ENCODE data around the gene DNAH3. TPM values are rescaled to one million over a fixed set of nuclear protein-coding genes. Genes with fewer than 3 reads are reported as not detected.
A peak's percentile ranks its signal among the peaks of the same experiment; 100 is the strongest.
"Not testable (repeated sequence)": the region's sequence is repeated elsewhere in the genome, so short reads cannot be mapped to it uniquely, and the experiment has no call there.

Gene DNAH3
- total RNA-seq, 1 donor from 2014 or later, result 1.4 TPM

GRCh38 chr16:21071741-21072140, 78.9 kb downstream of the DNAH3 start:
- no peak for DNase-seq (ENCODE audit: low spot score)

- no peak for DNase-seq (ENCODE audit: low spot score)
Observed at GRCh38 chr16:21070564-21070963, 80.1 kb downstream of the DNAH3 start.

- DNase-seq (ENCODE audit: low spot score), result no peak
Observed at GRCh38 chr16:21069986-21070385, 80.7 kb downstream of the DNAH3 start.

GRCh38 chr16:21064203-21064602, 86.4 kb downstream of the DNAH3 start:
- no peak for DNase-seq (ENCODE audit: low spot score)

GRCh38 chr16:21063314-21063713, 87.3 kb downstream of the DNAH3 start:
- DNase-seq (ENCODE audit: low spot score), result not testable (repeated sequence)

GRCh38 chr16:21060027-21060510, 90.6 kb downstream of the DNAH3 start:
- DNase-seq (ENCODE audit: low spot score), result no peak

GRCh38 chr16:21057875-21058274, 92.8 kb downstream of the DNAH3 start:
- DNase-seq (ENCODE audit: low spot score), result no peak

- no peak for DNase-seq (ENCODE audit: low spot score)
Observed at GRCh38 chr16:21056396-21056795, 94.2 kb downstream of the DNAH3 start.

- DNase-seq (ENCODE audit: low spot score), result not testable (repeated sequence)
Observed at GRCh38 chr16:21055738-21056137, 94.9 kb downstream of the DNAH3 start.

GRCh38 chr16:21053590-21053989, 97.1 kb downstream of the DNAH3 start:
- DNase-seq (ENCODE audit: low spot score), result no peak

GRCh38 chr16:21048091-21048912, 102.3 kb downstream of the DNAH3 start:
- not testable (repeated sequence) for DNase-seq (ENCODE audit: low spot score)

GRCh38 chr16:21038197-21038596, 112.4 kb downstream of the DNAH3 start:
- no peak for DNase-seq (ENCODE audit: low spot score)

GRCh38 chr16:21037736-21038135, 112.9 kb downstream of the DNAH3 start:
- DNase-seq (ENCODE audit: low spot score), result no peak

GRCh38 chr16:21037168-21037567, 113.5 kb downstream of the DNAH3 start:
- no peak for DNase-seq (ENCODE audit: low spot score)

GRCh38 chr16:21036471-21036870, 114.2 kb downstream of the DNAH3 start:
- no peak for DNase-seq (ENCODE audit: low spot score)

GRCh38 chr16:21033704-21034103, 116.9 kb downstream of the DNAH3 start:
- no peak for DNase-seq (ENCODE audit: low spot score)

GRCh38 chr16:21033264-21033663, 117.4 kb downstream of the DNAH3 start:
- no peak for DNase-seq (ENCODE audit: low spot score)

- DNase-seq (ENCODE audit: low spot score), result no peak
Observed at GRCh38 chr16:21028728-21029127, 121.9 kb downstream of the DNAH3 start.

GRCh38 chr16:21026846-21027245, 123.8 kb downstream of the DNAH3 start:
- DNase-seq (ENCODE audit: low spot score), result no peak

GRCh38 chr16:21023509-21024202, 127.0 kb downstream of the DNAH3 start:
- DNase-seq (ENCODE audit: low spot score), result peak; percentile 10

GRCh38 chr16:21021316-21021715, 129.3 kb downstream of the DNAH3 start:
- DNase-seq (ENCODE audit: low spot score), result no peak

GRCh38 chr16:21009815-21010214, 140.8 kb downstream of the DNAH3 start:
- DNase-seq (ENCODE audit: low spot score), result no peak

GRCh38 chr16:21005008-21005407, 145.6 kb downstream of the DNAH3 start:
- DNase-seq (ENCODE audit: low spot score), result no peak
